ENCODE data around the gene KDM5B. TPM values are rescaled to one million over a fixed set of nuclear protein-coding genes. Genes with fewer than 3 reads are reported as not detected.

KDM5B gene
- total RNA-seq, 1 donor from 2014 or later: 316 TPM

DNA sequence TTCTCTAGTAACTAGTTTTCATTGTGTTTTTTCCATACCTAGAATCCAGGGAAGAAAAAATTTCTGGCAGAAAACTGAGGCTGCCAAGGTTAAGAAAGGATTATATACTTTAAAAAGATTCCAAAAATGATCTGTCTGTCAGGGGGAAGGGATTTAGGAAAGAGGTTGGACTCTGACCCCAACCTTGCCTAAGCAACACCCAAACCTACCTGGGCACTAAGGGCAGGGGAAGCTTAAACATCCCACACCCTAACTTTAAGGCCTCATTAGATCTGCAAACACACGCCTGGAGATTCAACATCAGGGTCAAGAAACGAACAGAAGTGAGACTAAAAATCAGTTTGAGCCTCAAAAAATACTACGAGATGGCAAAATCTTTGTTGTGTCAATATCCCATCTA, 19.4 kb downstream of the KDM5B start:
- no peak for DNase-seq (ENCODE audit: low spot score, unreplicated experiment)
- Mint-ChIP-seq H3K36me3 (ENCODE audit: insufficient read depth) (peaks cover 8% of the 10 kb centered on the region), H3K4me1 (ENCODE audit: low read depth) (peaks cover 14% of the 10 kb centered on the region), H3K27ac (peak overlapping the region; percentile 83), H3K4me3 (ENCODE audit: low read depth) (no peak overlapping the region), H3K27me3 (no peaks in the 10 kb centered on the region), H3K9me3 (ENCODE audit: low read depth) (no peaks in the 10 kb centered on the region)
- TF ChIP-seq, protein P1, sequence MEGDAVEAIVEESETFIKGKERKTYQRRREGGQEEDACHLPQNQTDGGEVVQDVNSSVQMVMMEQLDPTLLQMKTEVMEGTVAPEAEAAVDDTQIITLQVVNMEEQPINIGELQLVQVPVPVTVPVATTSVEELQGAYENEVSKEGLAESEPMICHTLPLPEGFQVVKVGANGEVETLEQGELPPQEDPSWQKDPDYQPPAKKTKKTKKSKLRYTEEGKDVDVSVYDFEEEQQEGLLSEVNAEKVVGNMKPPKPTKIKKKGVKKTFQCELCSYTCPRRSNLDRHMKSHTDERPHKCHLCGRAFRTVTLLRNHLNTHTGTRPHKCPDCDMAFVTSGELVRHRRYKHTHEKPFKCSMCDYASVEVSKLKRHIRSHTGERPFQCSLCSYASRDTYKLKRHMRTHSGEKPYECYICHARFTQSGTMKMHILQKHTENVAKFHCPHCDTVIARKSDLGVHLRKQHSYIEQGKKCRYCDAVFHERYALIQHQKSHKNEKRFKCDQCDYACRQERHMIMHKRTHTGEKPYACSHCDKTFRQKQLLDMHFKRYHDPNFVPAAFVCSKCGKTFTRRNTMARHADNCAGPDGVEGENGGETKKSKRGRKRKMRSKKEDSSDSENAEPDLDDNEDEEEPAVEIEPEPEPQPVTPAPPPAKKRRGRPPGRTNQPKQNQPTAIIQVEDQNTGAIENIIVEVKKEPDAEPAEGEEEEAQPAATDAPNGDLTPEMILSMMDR (IDR thresholded peaks at IDR 0.05; ENCODE audit: unreplicated experiment): no peak

DNA sequence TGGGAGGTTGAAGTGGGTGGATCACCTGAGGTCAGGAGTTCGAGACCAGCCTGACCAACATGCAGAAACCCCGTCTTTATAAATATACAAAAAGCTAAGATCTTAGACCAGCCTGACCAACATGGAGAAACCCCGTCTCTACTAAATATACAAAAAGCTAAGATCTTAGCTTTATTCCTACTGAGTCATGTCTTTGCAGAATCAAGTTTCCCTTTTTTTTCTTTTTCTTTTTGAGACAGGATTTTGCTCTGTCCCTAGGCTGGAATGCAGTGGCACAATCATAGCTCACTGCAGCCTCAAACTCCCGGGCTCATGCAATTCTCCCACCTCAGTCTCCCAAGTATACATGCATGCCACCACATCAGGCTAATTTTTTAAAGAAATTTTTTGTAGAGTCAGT, 21.4 kb downstream of the KDM5B start:
- TF ChIP-seq, protein P1 (IDR thresholded peaks at IDR 0.05; ENCODE audit: unreplicated experiment): no peak
- no peaks in the 10 kb centered on the region for H3K27me3 Mint-ChIP-seq
- H3K27ac Mint-ChIP-seq: no peak overlapping the region
- peaks cover 8% of the 10 kb centered on the region for H3K36me3 Mint-ChIP-seq (ENCODE audit: insufficient read depth)
- peaks cover 12% of the 10 kb centered on the region for H3K4me1 Mint-ChIP-seq (ENCODE audit: low read depth)
- DNase-seq (ENCODE audit: low spot score, unreplicated experiment): no peak
- no peaks in the 10 kb centered on the region for H3K9me3 Mint-ChIP-seq (ENCODE audit: low read depth)
- no peak overlapping the region for H3K4me3 Mint-ChIP-seq (ENCODE audit: low read depth)

DNA sequence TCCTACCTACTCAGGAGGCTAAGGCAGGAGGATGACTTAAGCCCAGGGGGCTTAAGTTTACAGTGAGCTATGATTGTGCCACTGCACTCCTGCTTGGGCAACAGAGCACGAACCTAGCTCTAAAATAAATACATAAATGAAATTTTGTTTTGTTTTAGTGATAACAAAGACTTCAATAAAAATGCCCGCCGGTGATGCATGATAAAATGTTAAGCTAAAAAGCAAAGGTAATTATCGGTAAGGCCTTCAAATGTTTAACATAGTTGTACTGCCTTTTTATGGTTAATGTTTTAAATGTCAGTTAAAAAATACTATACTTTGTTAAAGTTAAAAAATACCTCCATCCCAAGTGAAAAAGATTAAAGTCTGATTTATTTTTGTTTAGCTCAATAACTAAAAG, 27.0 kb downstream of the KDM5B start:
- H3K4me1 Mint-ChIP-seq (ENCODE audit: low read depth): peaks cover 2% of the 10 kb centered on the region
- H3K27ac Mint-ChIP-seq: peak overlapping the region; percentile 29
- no peaks in the 10 kb centered on the region for H3K27me3 Mint-ChIP-seq
- no peak overlapping the region for H3K4me3 Mint-ChIP-seq (ENCODE audit: low read depth)
- DNase-seq (ENCODE audit: low spot score, unreplicated experiment): no peak
- peaks cover 7% of the 10 kb centered on the region for H3K36me3 Mint-ChIP-seq (ENCODE audit: insufficient read depth)
- TF ChIP-seq, protein P1 (IDR thresholded peaks at IDR 0.05; ENCODE audit: unreplicated experiment): no peak
- H3K9me3 Mint-ChIP-seq (ENCODE audit: low read depth): no peaks in the 10 kb centered on the region

DNA sequence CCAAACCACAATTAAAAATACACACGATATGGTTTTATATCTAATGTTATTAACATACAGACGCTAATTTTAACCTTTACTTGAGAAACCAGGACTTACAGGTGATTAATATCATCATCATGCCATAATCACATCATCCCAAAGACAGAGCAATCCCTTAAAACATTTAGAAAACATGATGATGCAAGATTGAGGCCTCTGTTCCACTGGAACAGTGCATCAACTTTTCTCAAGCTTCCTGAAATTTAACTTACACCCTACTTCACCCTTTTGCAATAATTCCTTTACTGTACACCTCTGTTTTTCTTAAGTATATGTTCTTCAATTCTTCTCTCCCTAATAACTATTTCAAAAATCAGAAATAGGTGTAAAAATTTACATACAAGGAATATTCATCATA, 38.1 kb downstream of the KDM5B start:
- Mint-ChIP-seq H3K27me3 (no peaks in the 10 kb centered on the region), H3K36me3 (ENCODE audit: insufficient read depth) (peaks cover 40% of the 10 kb centered on the region), H3K4me3 (ENCODE audit: low read depth) (no peak overlapping the region)

DNA sequence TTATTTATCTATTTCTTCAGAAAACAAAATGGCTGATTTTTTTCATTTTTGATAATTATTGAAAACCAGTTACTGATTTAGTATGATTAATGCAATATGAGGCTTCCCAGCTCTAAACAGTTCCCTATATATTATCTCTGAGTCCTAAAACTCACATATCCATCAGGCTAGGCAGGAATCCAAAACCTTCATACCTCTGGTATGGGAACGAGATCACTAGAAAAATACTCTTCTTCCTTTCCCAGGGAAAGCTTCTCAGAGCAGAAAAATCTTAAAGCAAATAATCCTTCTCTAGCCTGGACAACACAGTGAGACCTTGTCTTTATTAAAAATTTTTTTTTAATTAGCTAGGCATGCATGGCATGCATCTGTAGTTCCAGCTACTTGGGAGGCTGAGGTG, 42.5 kb downstream of the KDM5B start:
- H3K27ac Mint-ChIP-seq: no peak overlapping the region
- no peaks in the 10 kb centered on the region for H3K9me3 Mint-ChIP-seq (ENCODE audit: low read depth)
- H3K4me1 Mint-ChIP-seq (ENCODE audit: low read depth): no peaks in the 10 kb centered on the region
- no peak for DNase-seq (ENCODE audit: low spot score, unreplicated experiment)
- TF ChIP-seq, protein P1 (IDR thresholded peaks at IDR 0.05; ENCODE audit: unreplicated experiment): no peak
- H3K27me3 Mint-ChIP-seq: no peaks in the 10 kb centered on the region
- H3K36me3 Mint-ChIP-seq (ENCODE audit: insufficient read depth): peaks cover 32% of the 10 kb centered on the region
- H3K4me3 Mint-ChIP-seq (ENCODE audit: low read depth): no peak overlapping the region

More for the DNA sequence above, 38.1 kb downstream of the KDM5B start:
- Mint-ChIP-seq H3K9me3 (ENCODE audit: low read depth) (no peaks in the 10 kb centered on the region), H3K4me1 (ENCODE audit: low read depth) (no peaks in the 10 kb centered on the region), H3K27ac (no peak overlapping the region)
- no peak for DNase-seq (ENCODE audit: low spot score, unreplicated experiment)
- TF ChIP-seq, protein P1 (IDR thresholded peaks at IDR 0.05; ENCODE audit: unreplicated experiment): no peak
